Sigmoid colon (tissue), 7 donors: ENCODE measurements around the gene PCLO. TPM values are rescaled to one million over a fixed set of nuclear protein-coding genes. Genes with fewer than 3 reads are reported as not detected.

Experiments used
- DNase-seq: peaks from one replicate; pipeline ENCODE4 v3.0.0-alpha.2; 2019
- H3K27ac ChIP-seq, 4 donors: fragments of 200-600 bp; sonication (generic); one replicate each; pipeline ENCODE4 v1.5.1; 2016 to 2019; ENCODE audit warnings: mild to moderate bottlenecking in 1 of 4
- H3K27me3 ChIP-seq, 3 donors: fragments of 200-600 bp; sonication (generic); one replicate each; pipeline ENCODE4 v1.5.1; 2019; ENCODE audit warnings: mild to moderate bottlenecking in 1 of 3
- H3K36me3 ChIP-seq, 4 donors: fragments of 200-600 bp; sonication (generic); one replicate each; pipeline ENCODE4 v1.5.1; 2016 to 2019
- H3K4me1 ChIP-seq, 4 donors: fragments of 200-600 bp; sonication (generic); one replicate each; pipeline ENCODE4 v1.5.1; 2017 to 2019
- H3K4me3 ChIP-seq, 4 donors: fragments of 200-600 bp; sonication (generic); one replicate each; pipeline ENCODE4 v1.5.1; 2017 to 2019; ENCODE audit warnings: mild to moderate bottlenecking in 2 of 4, moderate library complexity in 1 of 4
- H3K9me3 ChIP-seq, 4 donors: fragments of 200-600 bp in 3 of 4; sonication (generic) in 3 of 4; one replicate each; pipeline versions ENCODE4 v1.5.1 to v1.6.1; 2013 to 2019
- EP300 ChIP-seq, 4 donors: sonication (generic); formaldehyde crosslinking; IDR thresholded peaks; one replicate each; pipeline ENCODE4 v1.6.1; 2017; ENCODE audit warnings: antibody characterized with exemption in 4 of 4
- POLR2A ChIP-seq, 2 donors: fragments of 450-650 bp; IDR thresholded peaks; one replicate each; pipeline ENCODE4 v1.6.1; 2016; ENCODE audit warnings: antibody characterized with exemption in 2 of 2, mild to moderate bottlenecking in 2 of 2, moderate library complexity in 2 of 2
- POLR2AphosphoS5 ChIP-seq, 4 donors: sonication (generic); formaldehyde crosslinking; IDR thresholded peaks; one replicate each; pipeline ENCODE4 v1.6.1; 2017; ENCODE audit warnings: antibody characterized with exemption in 4 of 4
- WGBS, 2 donors: extraction: QIAGEN DNeasy Blood & Tissue Kit; methylation state at CpG; one replicate each; pipeline ENCODE4 v1.1.7; 2013; 5-methylcytosine and 5-hydroxymethylcytosine counted together
- intact Hi-C: fragments of 100-400 bp; cut with DNase I; formaldehyde crosslinking; loops from one replicate; pipeline ENCODE4 v1.15.1; 2023
- polyA plus RNA-seq, 3 donors: library from polyadenylated mRNA; stranded (reverse); fragments of 200-250 nt; gene quantifications; one replicate each; pipeline ENCODE4 v1.2.3, GENCODE V29; 2013
- total RNA-seq, 4 donors: library from RNA; depleted of rRNA; stranded (reverse); fragments of >200 nt; gene quantifications; one replicate each; pipeline ENCODE4 v1.1.0, GENCODE V29; 2016
- TF ChIP-seq, protein P1 (sequence below), 4 experiments: fragments of 450-650 bp in 3 of 4; fragments of 200-600 bp in 1 of 4; IDR thresholded peaks; one replicate each; pipeline ENCODE4 v1.5.1; 2016 to 2019; ENCODE audit warnings: antibody characterized with exemption in 4 of 4, mild to moderate bottlenecking in 3 of 4, moderate library complexity in 2 of 4
- donor health status: healthy with polysubstance abuse.
- donor health status: Bipolar disorder and iron deficiency.
- donor health status: healthy.

PCLO gene
- total and polyA plus RNA-seq, 7 donors: 1.4 to 6.1 (median 2.8) TPM

DNA sequence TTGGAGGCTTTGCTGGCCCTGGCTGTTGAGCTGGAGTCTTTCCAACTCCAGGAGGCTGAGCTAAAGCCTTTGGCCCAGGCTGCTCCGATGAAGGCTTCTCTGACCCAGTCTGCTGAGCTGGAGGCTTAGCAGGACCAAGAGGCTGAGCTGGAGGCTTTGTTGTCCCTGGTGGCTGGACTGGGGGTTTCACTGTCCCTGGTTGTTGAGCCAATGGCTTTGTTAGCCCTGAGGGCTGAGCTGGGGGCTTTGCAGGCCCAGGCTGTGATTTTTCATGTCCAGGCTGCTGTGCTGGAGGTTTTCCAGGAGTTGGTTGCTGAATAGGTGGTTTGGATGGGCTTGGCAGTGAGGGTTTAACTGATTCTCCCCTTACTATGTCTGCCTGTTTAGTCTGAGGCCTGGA is 7.3 kb downstream of the PCLO start:
- Histone ChIP-seq H3K27me3 (no peaks in the 10 kb centered on the region), H3K4me3 (no peak overlapping the region), H3K27ac (no peak overlapping the region), H3K4me1 (no peaks in the 10 kb centered on the region), H3K9me3 (no peaks in the 10 kb centered on the region), H3K36me3 (no peaks in the 10 kb centered on the region)
- intact Hi-C loops: no loop called here
- DNase-seq: no peak
- 88 to 98% methylated on average over 1 of the region's 1 CpG for WGBS, 2 donors
- no peak for TF ChIP-seq EP300 (IDR thresholded peaks at IDR 0.05)
- no peak for TF ChIP-seq POLR2AphosphoS5 (IDR thresholded peaks at IDR 0.05)
- TF ChIP-seq POLR2A (IDR thresholded peaks at IDR 0.05): no peak
- TF ChIP-seq, protein P1, sequence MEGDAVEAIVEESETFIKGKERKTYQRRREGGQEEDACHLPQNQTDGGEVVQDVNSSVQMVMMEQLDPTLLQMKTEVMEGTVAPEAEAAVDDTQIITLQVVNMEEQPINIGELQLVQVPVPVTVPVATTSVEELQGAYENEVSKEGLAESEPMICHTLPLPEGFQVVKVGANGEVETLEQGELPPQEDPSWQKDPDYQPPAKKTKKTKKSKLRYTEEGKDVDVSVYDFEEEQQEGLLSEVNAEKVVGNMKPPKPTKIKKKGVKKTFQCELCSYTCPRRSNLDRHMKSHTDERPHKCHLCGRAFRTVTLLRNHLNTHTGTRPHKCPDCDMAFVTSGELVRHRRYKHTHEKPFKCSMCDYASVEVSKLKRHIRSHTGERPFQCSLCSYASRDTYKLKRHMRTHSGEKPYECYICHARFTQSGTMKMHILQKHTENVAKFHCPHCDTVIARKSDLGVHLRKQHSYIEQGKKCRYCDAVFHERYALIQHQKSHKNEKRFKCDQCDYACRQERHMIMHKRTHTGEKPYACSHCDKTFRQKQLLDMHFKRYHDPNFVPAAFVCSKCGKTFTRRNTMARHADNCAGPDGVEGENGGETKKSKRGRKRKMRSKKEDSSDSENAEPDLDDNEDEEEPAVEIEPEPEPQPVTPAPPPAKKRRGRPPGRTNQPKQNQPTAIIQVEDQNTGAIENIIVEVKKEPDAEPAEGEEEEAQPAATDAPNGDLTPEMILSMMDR (IDR thresholded peaks at IDR 0.05): no peak

DNA sequence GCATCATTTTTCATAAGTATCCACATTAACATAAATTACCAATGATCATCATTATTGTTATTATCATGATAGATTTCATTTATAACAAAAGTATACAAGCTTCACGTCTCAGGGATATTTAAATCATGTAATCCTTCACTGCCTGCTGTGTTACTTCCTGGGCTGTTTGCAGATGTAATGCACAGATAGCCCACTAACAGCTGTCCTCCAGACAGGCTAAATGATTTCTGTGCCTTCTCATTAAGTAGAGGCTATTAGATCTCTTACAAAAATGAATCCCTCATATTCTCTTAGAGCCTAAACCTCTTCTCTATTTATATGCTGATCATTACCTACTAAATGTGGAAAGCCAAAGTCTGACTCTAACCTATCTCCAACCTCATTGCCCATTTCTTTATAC is 9.3 kb downstream of the PCLO start:
- H3K27ac ChIP-seq: no peak overlapping the region
- TF ChIP-seq EP300 (IDR thresholded peaks at IDR 0.05) (no peak), POLR2AphosphoS5 (IDR thresholded peaks at IDR 0.05) (no peak), POLR2A (IDR thresholded peaks at IDR 0.05) (no peak)
- TF ChIP-seq, protein P1 (IDR thresholded peaks at IDR 0.05): no peak
- no peak overlapping the region for H3K4me3 ChIP-seq
- no peaks in the 10 kb centered on the region for H3K4me1 ChIP-seq
- DNase-seq: no peak
- no peaks in the 10 kb centered on the region for H3K36me3 ChIP-seq
- H3K27me3 ChIP-seq: no peaks in the 10 kb centered on the region
- WGBS, 2 donors: 39 to 61% methylated on average over 1 of the region's 1 CpG
- intact Hi-C loops: no loop called here
- H3K9me3 ChIP-seq: no peaks in the 10 kb centered on the region

DNA sequence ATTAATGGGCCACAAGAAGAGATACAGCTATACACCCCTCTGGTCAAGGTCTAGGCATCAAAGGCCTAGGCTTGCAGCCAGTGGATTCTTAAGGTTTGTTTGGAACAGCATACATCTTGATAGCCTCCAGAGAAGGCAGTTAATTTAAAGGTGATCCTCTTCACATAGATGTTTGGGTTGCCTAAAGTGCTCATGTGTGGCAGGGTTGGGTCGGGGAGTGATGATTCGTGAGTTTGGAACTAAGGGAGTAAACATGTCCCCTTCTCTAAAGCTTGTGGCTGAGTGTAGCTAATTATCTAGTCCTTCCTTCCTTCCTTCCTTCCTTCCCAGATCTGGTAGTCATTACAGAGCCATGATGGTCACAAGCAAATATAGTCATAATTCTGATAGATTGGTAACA is 12.4 kb downstream of the PCLO start:
- TF ChIP-seq, protein P1 (IDR thresholded peaks at IDR 0.05): no peak
- TF ChIP-seq EP300 (IDR thresholded peaks at IDR 0.05) (no peak), POLR2AphosphoS5 (IDR thresholded peaks at IDR 0.05) (no peak), POLR2A (IDR thresholded peaks at IDR 0.05) (no peak)
- intact Hi-C loops: no loop called here
- H3K27me3 ChIP-seq: no peaks in the 10 kb centered on the region
- H3K4me1 ChIP-seq: no peaks in the 10 kb centered on the region
- no peak overlapping the region for H3K4me3 ChIP-seq
- WGBS, 2 donors: 78 to 79% methylated on average over 2 of the region's 2 CpGs
- H3K27ac ChIP-seq: no peak overlapping the region
- no peaks in the 10 kb centered on the region for H3K9me3 ChIP-seq
- no peaks in the 10 kb centered on the region for H3K36me3 ChIP-seq
- no peak for DNase-seq

DNA sequence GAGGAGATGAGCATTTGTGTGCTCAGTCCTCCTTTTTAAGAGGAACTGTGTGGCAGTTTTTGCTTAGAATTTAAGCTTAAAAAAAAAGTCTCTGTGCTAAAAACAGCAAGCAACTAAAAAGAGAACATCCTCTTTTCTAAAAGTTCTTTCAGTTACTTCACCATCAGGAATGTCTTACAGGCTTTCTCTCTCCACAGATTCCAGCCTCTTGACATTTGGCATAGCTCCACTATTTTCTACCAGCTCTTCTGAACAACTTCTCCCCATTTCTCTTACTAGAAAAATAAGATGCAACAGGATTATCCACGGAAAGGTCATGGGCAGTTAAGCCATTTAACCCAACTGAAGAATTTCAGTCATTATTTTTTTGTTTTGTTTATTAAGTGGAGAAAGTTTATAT is 13.2 kb downstream of the PCLO start:
- H3K27me3 ChIP-seq: no peaks in the 10 kb centered on the region
- WGBS, 2 donors: 71 to 85% methylated on average over 1 of the region's 1 CpG
- TF ChIP-seq, protein P1 (IDR thresholded peaks at IDR 0.05): no peak
- no peak for TF ChIP-seq POLR2A (IDR thresholded peaks at IDR 0.05)
- no peak for TF ChIP-seq POLR2AphosphoS5 (IDR thresholded peaks at IDR 0.05)
- no peak for TF ChIP-seq EP300 (IDR thresholded peaks at IDR 0.05)
- H3K27ac ChIP-seq: no peak overlapping the region
- H3K4me3 ChIP-seq: no peak overlapping the region
- no peaks in the 10 kb centered on the region for H3K9me3 ChIP-seq
- no peak for DNase-seq
- no peaks in the 10 kb centered on the region for H3K36me3 ChIP-seq
- no peaks in the 10 kb centered on the region for H3K4me1 ChIP-seq
- intact Hi-C loops: no loop called here

DNA sequence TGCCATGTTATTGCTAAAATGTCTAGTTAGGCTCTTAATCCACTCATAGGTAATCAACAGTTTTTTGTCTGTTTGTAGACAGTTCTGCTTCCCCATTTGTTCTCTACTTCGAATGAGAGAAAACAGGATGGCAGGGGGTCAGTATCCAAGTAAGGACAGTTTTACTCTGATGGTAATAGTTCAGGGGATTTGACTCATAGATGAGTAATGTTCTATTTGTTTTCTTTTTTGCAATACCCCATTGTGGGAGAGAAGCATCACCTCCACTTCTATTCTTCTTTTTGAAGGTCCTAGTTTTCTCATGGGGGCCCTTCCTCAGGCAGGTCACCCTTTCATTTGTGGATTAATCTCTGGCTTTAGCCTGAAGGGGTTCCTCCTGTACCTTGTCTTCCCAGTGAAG is 13.9 kb downstream of the PCLO start:
- no peaks in the 10 kb centered on the region for H3K4me1 ChIP-seq
- 66 to 80% methylated on average over 1 of the region's 1 CpG for WGBS, 2 donors
- no peaks in the 10 kb centered on the region for H3K36me3 ChIP-seq
- DNase-seq: no peak
- H3K27ac ChIP-seq: no peak overlapping the region
- H3K27me3 ChIP-seq: no peaks in the 10 kb centered on the region
- no peaks in the 10 kb centered on the region for H3K9me3 ChIP-seq
- no peak for TF ChIP-seq POLR2A (IDR thresholded peaks at IDR 0.05)
- TF ChIP-seq, protein P1 (IDR thresholded peaks at IDR 0.05): no peak
- no peak for TF ChIP-seq EP300 (IDR thresholded peaks at IDR 0.05)
- TF ChIP-seq POLR2AphosphoS5 (IDR thresholded peaks at IDR 0.05): no peak
- intact Hi-C loops: no loop called here
- no peak overlapping the region for H3K4me3 ChIP-seq
